LHCN-M2 (cell line): ENCODE results near the gene ITGB8. TPM values are rescaled to one million over a fixed set of nuclear protein-coding genes. Genes with fewer than 3 reads are reported as not detected.

ENCODE experiments used
- DNase-seq: peaks from one replicate; pipeline ENCODE4 v3.0.0-alpha.2; 2012; ENCODE audit warnings: low read depth
- total RNA-seq: library from RNA; depleted of rRNA; stranded (reverse); fragments of >200 nt; gene quantifications from 2 replicates; pipeline ENCODE4 v1.2.3, GENCODE V29; 2014

Gene ITGB8
- total RNA-seq, 1 experiment from 2014 or later = 7.2 TPM

GRCh38 chr7:20307901-20308300 lies 22.8 kb upstream of the ITGB8 start:
- no peak for DNase-seq

GRCh38 chr7:20310301-20310700 lies 20.4 kb upstream of the ITGB8 start:
- no peak for DNase-seq

- DNase-seq = peak; percentile 75
Observed at GRCh38 chr7:20310963-20311742, 19.5 kb upstream of the ITGB8 start.

- DNase-seq = no peak
Observed at GRCh38 chr7:20311743-20312042, 19.0 kb upstream of the ITGB8 start.

GRCh38 chr7:20312562-20312961 lies 18.1 kb upstream of the ITGB8 start:
- DNase-seq = no peak

- no peak for DNase-seq
Observed at GRCh38 chr7:20313626-20314025, 17.1 kb upstream of the ITGB8 start.

- no peak for DNase-seq
Observed at GRCh38 chr7:20314198-20314597, 16.5 kb upstream of the ITGB8 start.

GRCh38 chr7:20316706-20317105 lies 14.0 kb upstream of the ITGB8 start:
- no peak for DNase-seq

- no peak for DNase-seq
Observed at GRCh38 chr7:20317413-20317812, 13.3 kb upstream of the ITGB8 start.

- DNase-seq = no peak
Observed at GRCh38 chr7:20318933-20319332, 11.8 kb upstream of the ITGB8 start.

- DNase-seq = no peak
Observed at GRCh38 chr7:20320322-20320721, 10.4 kb upstream of the ITGB8 start.

GRCh38 chr7:20320786-20321185 lies 9.9 kb upstream of the ITGB8 start:
- DNase-seq = no peak

- DNase-seq = no peak
Observed at GRCh38 chr7:20323595-20323994, 7.1 kb upstream of the ITGB8 start.

GRCh38 chr7:20326342-20326741 lies 4.4 kb upstream of the ITGB8 start:
- DNase-seq = no peak

GRCh38 chr7:20327055-20327454 lies 3.6 kb upstream of the ITGB8 start:
- peak; percentile 73 for DNase-seq

GRCh38 chr7:20328027-20328426 lies 2.7 kb upstream of the ITGB8 start:
- DNase-seq = no peak

GRCh38 chr7:20328692-20329091 lies 2.0 kb upstream of the ITGB8 start:
- DNase-seq = no peak

- peak; percentile 86 for DNase-seq
Observed at GRCh38 chr7:20329389-20330238, 1.1 kb upstream of the ITGB8 start.

- DNase-seq = peak; percentile 58
Observed at GRCh38 chr7:20330928-20331909, 519 bp downstream of the ITGB8 start.

GRCh38 chr7:20331910-20332813 lies 1.5 kb downstream of the ITGB8 start:
- no peak for DNase-seq

- DNase-seq = no peak
Observed at GRCh38 chr7:20338285-20338684, 7.6 kb downstream of the ITGB8 start.
